ENCODE data around the gene PLEKHA5. TPM values are rescaled to one million over a fixed set of nuclear protein-coding genes. Genes with fewer than 3 reads are reported as not detected.
"Not testable (repeated sequence)": the region's sequence is repeated elsewhere in the genome, so short reads cannot be mapped to it uniquely, and the experiment has no call there.

The PLEKHA5 gene
- total RNA-seq, 1 donor from 2014 or later = 32.7 TPM

- ATAC-seq = no peak
Observed at GRCh38 chr12:19201661-19202060, 72.1 kb downstream of the PLEKHA5 start.

GRCh38 chr12:19203013-19203412 is 73.5 kb downstream of the PLEKHA5 start:
- peak; percentile 66 for ATAC-seq

DNA sequence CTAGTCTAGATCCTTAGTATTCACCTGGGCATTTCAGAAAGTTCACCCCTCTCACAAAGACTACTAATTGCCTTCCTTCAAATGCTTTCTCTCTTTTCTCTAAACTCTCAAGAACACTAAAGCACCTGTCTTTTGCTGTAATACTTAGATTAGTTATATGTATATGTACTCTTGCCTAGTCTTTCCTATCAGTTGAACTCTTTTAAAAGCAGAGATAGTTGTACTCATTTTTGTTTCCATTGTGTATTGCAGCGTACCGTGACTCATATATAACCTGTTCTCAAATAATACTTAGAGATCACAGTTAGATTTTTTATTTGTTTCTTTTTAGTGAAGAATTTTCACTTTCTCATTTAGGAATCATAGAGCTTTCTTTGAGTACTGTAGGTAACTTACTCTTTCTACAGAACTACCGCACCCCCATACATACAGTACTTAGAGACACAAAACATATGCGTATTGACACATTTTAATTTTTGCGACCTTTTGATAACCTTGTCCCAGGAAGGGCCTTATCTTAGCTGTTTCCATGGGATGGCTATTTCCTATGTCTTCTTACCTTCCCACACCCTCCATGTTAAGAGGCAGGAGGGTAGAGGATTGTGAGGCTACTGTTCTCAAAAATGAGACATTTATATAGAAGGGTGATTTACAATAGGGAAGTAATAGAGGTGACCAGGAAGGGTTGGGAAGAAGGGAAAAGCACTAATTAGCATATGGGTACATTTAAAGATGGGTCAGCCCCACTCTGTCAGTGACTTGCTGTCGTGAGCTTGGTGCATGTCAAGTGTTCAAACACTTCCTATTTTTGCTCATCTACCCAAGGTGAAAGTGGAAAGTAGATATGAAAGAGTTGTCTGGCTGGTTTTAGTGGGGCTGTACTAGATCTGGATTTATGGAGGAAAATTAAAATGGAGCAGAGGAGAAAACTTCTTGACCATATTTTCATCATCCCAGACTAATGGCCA is 74.3 kb downstream of the PLEKHA5 start:
- ATAC-seq = no peak

DNA sequence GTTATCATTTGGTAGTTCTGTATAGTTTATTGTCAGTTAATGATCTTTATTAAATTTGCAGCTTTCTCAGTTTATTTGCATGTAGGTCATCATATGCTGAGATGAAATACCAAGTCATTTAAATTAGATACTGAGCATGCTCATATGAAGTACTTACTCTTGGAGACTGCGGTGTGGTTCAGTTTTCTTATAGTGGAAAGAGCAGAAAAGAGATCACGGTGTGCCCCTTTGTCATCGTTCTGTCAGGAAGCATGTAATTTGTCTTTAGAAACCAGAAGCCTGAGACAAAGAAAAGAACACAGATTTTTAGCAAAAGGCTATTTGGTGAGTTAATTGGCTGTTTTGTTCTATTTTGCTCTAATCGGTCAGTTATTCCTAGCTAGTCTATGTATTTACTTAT is 75.6 kb downstream of the PLEKHA5 start:
- no peak for ATAC-seq

DNA sequence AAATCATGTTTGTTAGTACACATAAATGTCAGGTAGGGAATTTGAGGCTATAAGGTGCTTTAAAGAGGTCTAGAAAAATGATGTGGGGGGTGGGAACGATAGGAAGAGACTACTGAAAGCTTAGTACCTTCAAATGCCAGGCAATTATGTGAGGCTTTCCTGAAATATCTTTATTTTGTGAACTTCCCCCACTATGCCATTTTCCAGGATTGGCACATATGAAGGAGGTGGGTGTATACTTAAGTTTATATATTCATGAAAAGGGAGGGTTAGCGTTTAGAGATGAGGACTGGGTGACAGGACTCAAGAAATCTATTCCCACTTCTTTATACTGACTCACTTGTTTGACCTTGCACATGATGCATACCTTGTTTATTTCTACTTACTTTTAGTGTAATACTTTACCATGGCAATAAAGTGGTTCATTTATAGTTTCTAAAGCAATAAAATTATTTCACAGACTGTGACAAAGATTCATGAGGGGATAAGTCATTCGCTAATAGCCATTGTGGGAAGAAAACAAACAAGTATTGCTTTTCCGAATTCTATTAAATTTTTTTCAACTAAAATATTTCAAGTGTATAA is 77.1 kb downstream of the PLEKHA5 start:
- no peak for ATAC-seq

GRCh38 chr12:19208456-19208855 is 78.9 kb downstream of the PLEKHA5 start:
- no peak for ATAC-seq

- ATAC-seq = no peak
Observed at GRCh38 chr12:19209661-19210060, 80.1 kb downstream of the PLEKHA5 start.

- no peak for ATAC-seq
Observed at GRCh38 chr12:19211802-19212201, 82.3 kb downstream of the PLEKHA5 start.

DNA sequence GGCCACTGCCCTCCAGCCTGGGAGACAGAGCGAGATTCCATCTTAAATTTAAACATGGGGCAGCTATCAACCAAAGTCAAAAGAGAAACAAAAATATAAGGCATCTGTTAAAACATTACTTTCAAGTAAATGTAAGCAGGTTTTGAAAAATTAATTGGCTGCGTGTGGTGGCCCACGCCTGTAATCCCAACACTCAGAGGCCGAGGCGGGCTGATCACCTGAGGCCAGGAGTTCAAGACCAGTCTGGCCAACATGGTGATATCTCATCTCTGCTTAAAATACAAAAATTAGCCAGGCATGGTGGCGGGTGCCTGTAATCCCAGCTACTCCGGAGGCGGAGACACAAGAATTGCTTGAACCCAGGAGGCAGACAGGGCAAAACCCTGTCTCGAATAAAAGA is 82.7 kb downstream of the PLEKHA5 start:
- ATAC-seq = no peak

DNA sequence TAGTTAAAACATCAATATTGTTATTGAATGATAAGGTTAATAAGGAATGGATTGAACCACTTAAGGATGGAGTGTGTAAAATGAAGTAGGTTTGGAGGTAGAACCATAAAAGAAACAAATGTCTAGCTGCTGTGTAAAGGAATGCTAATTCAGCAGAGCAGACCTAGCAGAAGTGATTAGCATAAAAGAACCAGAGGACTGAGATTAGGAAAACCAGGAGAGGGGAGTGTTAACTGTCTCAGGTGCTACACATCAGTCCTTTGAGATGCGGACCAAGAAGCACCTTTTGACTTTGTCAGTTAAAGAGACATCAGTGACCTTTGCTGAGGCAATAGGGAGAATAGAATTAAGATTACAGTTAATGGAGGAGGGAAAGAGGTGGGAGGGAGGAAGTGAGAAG is 84.5 kb downstream of the PLEKHA5 start:
- ATAC-seq = no peak

- ATAC-seq = no peak
Observed at GRCh38 chr12:19215115-19215514, 85.6 kb downstream of the PLEKHA5 start.

DNA sequence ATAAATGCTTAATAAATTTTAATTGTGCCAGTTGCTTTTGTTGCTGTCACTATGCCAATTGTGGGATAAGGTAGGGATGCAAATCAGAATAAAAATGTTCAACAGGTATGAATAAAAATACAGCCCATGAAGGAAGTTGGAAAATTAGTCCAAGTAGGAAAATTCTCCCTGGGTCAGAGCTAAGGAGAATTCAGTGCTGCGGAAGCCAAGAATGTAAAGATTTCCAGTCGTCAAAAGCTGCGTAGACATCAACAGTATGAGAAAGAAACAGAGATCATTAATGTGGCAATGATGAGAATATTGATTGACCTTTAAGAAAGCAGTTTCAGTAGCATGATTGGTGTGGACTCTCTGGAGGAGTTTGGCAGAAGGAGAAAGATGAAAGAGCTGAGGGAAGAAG is 87.9 kb downstream of the PLEKHA5 start:
- no peak for ATAC-seq

GRCh38 chr12:19220205-19220604 is 90.7 kb downstream of the PLEKHA5 start:
- no peak for ATAC-seq

DNA sequence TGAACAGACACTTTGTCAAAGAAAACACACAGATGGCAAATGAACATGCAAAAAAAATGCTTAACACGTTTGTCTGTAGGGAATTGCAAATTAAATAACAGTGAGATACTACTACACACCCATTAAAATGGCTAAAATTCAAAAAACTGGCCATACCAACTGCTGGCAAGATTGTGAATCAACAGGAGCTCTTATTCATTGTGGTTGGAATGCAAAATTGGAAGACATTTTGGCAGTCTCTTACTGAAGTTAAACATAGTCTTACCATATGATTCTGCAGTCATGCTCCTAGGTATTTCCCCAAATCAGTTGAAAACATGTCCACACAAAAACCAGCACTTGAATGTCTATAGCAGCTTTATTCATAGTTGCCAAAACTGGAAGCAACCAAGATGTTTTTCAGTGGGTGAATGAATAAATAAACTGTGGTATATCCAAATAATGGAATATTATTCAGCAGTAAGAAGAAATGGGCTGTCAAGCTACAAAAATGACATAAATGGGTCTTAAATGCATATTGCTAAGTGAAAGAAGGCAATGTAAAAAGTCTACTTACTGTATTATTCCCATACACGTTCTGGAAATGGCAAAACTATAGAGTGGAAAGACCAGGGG is 91.4 kb downstream of the PLEKHA5 start:
- peak; percentile 78 for ATAC-seq

DNA sequence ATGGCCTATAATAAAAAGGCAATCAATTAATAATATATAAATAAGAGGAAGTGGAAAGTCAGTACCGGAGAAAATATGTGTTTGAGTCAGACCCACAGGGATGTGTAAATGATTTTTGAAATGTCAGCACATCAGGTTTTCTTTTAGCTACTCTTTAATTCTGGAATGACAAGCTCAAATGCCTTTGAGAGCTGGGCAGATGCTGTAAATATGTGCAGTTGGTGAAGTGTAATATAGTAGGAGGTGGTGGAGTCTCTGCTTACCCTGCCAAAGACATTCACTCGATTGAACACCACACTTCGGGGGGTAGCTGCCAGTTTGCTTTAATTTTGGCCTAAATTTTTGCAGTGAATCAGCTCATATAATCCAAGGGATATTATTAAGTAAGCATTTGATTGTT is 93.0 kb downstream of the PLEKHA5 start:
- ATAC-seq = no peak

DNA sequence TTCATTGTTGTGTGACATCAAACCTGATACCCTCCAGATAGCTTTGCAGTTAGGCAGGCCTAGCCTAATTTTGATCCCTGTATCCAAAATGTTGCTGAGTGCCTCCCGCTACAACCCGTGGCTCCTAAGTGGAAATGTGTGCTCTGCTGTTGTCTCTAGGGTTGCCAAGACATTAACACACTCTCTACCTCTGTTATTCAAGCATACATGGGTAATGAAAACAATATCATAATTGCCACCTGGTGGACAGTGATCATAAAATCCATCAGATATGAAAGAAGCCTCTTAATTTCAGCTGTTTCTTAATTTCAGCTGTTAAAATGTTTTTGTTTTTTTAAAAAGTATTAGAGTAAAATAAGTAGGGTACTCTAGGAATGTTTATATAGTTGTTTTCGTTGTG is 93.5 kb downstream of the PLEKHA5 start:
- ATAC-seq = peak; percentile 38

DNA sequence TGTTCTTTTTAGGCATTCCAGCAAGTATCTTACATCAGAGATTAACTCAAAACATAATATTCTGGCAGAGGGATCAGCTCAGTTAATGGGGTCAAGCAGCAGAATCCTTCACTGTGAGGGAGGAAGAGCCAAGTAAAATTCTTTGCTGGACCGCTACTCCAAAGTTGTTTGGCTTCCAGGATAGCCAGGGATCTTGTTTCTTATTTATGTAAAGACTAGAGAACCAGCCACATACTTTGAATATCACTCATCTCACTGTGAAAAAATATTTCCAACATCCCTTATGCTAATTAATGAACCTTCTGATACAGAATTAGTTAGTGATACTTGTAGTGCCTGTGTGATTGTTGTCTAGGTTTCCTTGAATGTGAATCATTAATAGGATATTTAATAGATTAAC is 94.2 kb downstream of the PLEKHA5 start:
- ATAC-seq = no peak

DNA sequence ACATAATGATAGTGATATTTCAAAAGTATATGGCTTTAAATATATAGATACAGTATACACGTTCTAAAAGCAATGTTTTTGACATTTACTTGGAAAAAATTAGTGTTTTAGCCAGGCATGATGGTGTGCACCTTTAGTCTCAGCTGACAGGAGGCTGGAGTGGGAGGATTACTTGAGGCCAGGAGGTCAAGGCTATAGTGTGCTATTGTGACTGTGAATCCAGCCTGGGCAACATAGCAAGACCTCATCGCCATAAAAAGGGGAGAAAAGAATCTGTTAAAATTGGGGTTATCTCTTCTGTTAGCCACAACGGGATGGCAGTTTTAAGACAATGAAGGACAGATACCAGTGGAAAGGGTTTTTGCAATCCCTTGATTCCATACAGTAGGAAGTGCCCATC is 95.2 kb downstream of the PLEKHA5 start:
- ATAC-seq = no peak

GRCh38 chr12:19227190-19227879 is 97.8 kb downstream of the PLEKHA5 start:
- no peak for ATAC-seq

DNA sequence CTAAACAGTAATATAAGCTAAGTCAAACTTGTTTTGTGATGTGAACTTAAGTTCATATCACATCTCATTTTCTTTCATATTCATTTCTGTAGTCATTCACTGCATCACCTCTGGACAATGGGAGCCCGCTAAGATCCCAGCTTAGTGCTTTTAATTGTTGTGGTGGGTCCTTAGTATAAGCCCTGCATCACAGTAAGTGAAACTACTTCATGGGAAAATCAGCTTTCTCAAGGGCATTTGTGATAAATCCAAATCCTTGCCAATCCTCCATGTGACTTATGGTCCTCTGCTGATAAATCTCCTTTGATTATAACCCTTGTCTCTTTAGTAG is 98.3 kb downstream of the PLEKHA5 start:
- no peak for ATAC-seq

DNA sequence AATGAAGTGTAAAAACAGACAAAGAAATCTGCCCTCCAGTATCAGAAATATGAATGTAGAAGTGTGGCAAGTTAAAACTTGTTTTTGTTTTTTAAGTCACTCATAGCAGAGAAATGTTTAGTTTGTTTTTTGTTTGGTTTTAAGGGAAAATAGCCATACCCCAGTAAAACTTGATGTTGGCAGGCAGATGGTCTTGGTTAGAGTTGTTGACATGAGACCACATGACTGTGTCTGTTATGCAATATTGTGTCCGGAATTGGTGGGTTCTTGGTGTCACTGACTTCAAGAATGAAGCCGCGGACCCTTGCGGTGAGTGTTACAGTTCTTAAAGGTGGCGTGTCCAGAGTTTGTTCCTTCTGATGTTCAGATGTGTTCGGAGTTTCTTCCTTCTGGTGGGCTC is 99.5 kb downstream of the PLEKHA5 start:
- not testable (repeated sequence) for ATAC-seq

- ATAC-seq = no peak
Observed at GRCh38 chr12:19230299-19230866, 100.8 kb downstream of the PLEKHA5 start.

DNA sequence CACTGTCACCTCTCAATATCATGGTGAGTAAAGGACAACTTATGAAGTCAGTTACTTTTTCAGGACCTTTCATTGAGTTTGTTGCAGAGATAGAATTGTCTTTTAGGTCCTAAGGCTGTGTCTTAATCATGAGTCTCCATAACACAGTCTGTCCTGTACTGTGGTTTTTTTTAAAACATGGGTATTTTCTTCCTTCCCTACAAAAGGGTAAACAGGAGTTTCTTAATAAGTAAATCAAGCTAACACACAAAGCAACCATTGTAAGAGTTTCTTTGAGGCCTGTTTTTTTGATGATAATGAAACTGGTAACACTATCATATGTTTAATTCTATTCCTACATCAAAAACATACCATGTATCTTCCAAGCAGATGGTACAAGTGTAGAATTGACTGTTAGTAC is 101.4 kb downstream of the PLEKHA5 start:
- no peak for ATAC-seq
